Measurements from ENCODE around the gene P2RY2.

GRCh38 chr11:73271936-73272679, 54.0 kb downstream of the P2RY2 start, which contains the start of gene P2RY6:
- TF ChIP-seq POLR2A (IDR thresholded peaks at IDR 0.05; ENCODE audit: low read depth, low read length) (no peak), POLR2AphosphoS5 (IDR thresholded peaks at IDR 0.05; ENCODE audit: low read depth, low read length) (no peak), TAF1 (IDR thresholded peaks at IDR 0.05; ENCODE audit: low read depth, low read length) (no peak)
